Liver (tissue), 3 donors: ENCODE measurements around the gene PLAC1.

Experiments
- CTCF ChIP-seq: fragments of 150-350 bp; IDR thresholded peaks from 2 replicates; pipeline ENCODE4 v1.5.1; 2017; ENCODE audit warnings: improper control_type of control experiment, low read depth, low read length; ENCODE audit not compliant: missing input control
- EGR1 ChIP-seq, 2 donors: IDR thresholded peaks; 2 replicates each; pipeline ENCODE4 v1.6.1; 2016 to 2018; ENCODE audit warnings: antibody characterized with exemption in 2 of 2, low read depth in 2 of 2
- GABPA ChIP-seq, 2 donors: IDR thresholded peaks in 1 of 2; conservative IDR thresholded peaks in 1 of 2; 2 replicates each; pipeline ENCODE4 v1.6.1; 2016; ENCODE audit warnings: antibody characterized with exemption in 2 of 2, mild to moderate bottlenecking in 1 of 2, moderate library complexity in 1 of 2
- JUND ChIP-seq, 2 donors: IDR thresholded peaks; 2 replicates each; pipeline ENCODE4 v1.6.1; 2016; ENCODE audit warnings: antibody characterized with exemption in 2 of 2
- REST ChIP-seq: IDR thresholded peaks from 2 replicates; pipeline ENCODE4 v1.6.1; 2016; ENCODE audit warnings: antibody characterized with exemption, mild to moderate bottlenecking
- TF ChIP-seq, protein P1 (sequence below): IDR thresholded peaks from 2 replicates; pipeline ENCODE4 v1.6.1; 2016; ENCODE audit warnings: antibody characterized with exemption
- donor health status: healthy.
- donor health status: healthy.

GRCh38 chrX:134659761-134660160, 1.5 kb upstream of the PLAC1 start:
- TF ChIP-seq EGR1 (IDR thresholded peaks at IDR 0.05; ENCODE audit: low read depth in 2 of 2), result no peak
- TF ChIP-seq CTCF, result no peak
- no peak for TF ChIP-seq JUND (IDR thresholded peaks at IDR 0.05)
- no peak for TF ChIP-seq GABPA (IDR thresholded peaks at IDR 0.05 in 1 of 2, conservative IDR thresholded peaks at IDR 0.05 in 1 of 2)
- TF ChIP-seq, protein P1, sequence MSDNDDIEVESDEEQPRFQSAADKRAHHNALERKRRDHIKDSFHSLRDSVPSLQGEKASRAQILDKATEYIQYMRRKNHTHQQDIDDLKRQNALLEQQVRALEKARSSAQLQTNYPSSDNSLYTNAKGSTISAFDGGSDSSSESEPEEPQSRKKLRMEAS, result no peak
- TF ChIP-seq REST, result no peak
